Stomach (tissue), 4 donors: ENCODE data around the gene FANCL.

Experiments
- EP300 ChIP-seq: sonication (generic); formaldehyde crosslinking; IDR thresholded peaks from one replicate; pipeline ENCODE4 v1.6.1; 2017; ENCODE audit warnings: antibody characterized with exemption
- POLR2A ChIP-seq, 4 donors: fragments of 450-650 bp; IDR thresholded peaks; one replicate each; pipeline ENCODE4 v1.6.1; 2016; ENCODE audit warnings: antibody characterized with exemption in 4 of 4, control low read depth in 2 of 4, mild to moderate bottlenecking in 1 of 4, moderate library complexity in 1 of 4
- POLR2AphosphoS5 ChIP-seq, 3 donors: sonication (generic); formaldehyde crosslinking; IDR thresholded peaks; one replicate each; pipeline ENCODE4 v1.6.1; 2016; ENCODE audit warnings: antibody characterized with exemption in 3 of 3
- TF ChIP-seq, protein P1 (sequence below), 7 experiments: fragments of 450-650 bp in 4 of 7; fragments of 200-600 bp in 3 of 7; sonication (generic) in 3 of 7; IDR thresholded peaks; one replicate each; pipeline ENCODE4 v1.5.1; 2016 to 2019; ENCODE audit warnings: antibody characterized with exemption in 7 of 7, control low read depth in 2 of 7, mild to moderate bottlenecking in 1 of 7

DNA sequence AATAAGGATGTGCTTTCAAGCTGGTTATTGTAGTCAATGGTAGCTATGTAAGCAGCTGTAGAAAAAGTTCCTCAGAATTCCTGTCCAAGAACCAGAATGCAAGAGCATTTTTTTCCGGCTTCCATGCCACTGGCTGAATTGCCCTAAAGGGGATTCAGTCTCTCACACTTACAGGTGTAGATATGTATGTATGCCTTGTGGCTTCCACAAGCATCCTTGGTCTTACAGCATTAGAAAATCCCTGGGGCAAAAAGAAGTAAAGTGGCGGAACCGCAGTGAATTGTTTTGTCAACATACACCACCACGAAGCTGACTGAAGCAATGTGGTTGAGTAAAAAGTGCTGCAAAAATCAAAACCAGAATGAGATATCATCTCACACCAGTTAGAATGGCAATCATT is 54.6 kb downstream of the FANCL start:
- TF ChIP-seq, protein P1, sequence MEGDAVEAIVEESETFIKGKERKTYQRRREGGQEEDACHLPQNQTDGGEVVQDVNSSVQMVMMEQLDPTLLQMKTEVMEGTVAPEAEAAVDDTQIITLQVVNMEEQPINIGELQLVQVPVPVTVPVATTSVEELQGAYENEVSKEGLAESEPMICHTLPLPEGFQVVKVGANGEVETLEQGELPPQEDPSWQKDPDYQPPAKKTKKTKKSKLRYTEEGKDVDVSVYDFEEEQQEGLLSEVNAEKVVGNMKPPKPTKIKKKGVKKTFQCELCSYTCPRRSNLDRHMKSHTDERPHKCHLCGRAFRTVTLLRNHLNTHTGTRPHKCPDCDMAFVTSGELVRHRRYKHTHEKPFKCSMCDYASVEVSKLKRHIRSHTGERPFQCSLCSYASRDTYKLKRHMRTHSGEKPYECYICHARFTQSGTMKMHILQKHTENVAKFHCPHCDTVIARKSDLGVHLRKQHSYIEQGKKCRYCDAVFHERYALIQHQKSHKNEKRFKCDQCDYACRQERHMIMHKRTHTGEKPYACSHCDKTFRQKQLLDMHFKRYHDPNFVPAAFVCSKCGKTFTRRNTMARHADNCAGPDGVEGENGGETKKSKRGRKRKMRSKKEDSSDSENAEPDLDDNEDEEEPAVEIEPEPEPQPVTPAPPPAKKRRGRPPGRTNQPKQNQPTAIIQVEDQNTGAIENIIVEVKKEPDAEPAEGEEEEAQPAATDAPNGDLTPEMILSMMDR (IDR thresholded peaks at IDR 0.05): no peak
- TF ChIP-seq POLR2AphosphoS5 (IDR thresholded peaks at IDR 0.05) (no peak), EP300 (no peak), POLR2A (IDR thresholded peaks at IDR 0.05) (no peak)
